Measurements from ENCODE around the gene LBHD2. TPM values are rescaled to one million over a fixed set of nuclear protein-coding genes. Genes with fewer than 3 reads are reported as not detected.
A peak's percentile ranks its signal among the peaks of the same experiment; 100 is the strongest.

LBHD2 gene
- total RNA-seq, 1 donor from 2014 or later, result not detected

DNA sequence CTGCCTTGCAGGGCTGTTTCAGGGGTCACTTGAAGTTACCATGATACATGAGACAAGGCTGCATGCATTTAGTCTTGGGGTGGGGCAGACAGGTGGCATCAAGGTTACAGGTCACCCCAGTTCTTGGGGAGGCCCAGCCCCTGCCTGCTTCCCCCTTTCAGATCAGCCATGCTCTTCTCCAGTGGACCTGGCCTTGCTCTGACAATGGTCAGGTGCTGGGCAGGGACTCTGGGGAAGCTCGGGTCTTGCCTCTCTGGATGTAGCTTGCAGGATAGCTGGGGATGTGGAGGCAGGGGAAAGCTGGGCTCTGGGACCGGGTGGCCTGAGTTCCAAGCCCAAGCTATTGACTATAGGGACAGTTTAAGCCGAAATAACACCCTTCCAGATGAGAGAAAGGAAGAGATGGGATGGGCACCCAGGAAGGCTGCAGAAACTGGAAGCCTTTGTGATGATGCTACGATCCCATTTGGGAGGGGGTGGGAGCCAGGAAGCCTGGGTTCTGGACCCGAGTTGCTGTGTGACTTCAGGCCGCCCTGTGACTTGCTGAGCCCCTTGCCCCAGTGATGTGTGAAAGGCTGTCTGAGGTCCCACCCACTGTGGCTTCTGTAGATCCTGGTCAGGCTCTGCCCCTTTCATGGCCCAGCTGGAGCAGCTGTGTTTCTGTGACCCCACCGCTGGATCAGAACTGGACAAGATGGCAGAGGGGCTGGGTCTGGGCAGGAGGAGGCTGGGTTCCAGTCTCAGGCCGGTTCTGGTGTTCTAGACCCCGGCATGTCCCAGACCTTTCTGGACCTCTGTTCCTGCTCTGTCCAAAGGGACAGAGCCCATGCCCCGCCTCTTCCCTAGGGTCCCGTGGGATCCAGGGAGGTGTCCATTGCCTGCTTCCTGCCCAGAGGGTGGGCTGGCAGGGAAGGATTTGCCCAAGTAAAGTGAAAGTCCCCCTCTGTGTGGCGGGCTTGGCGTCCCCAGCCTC, 41.4 kb downstream of the LBHD2 start:
- DNase-seq (ENCODE audit: low read depth), result no peak
- Histone ChIP-seq H3K27me3 (ENCODE audit: insufficient read depth, low read length) (no peaks in the 10 kb centered on the region), H3K4me3 (ENCODE audit: insufficient read depth, low read depth, low read length) (no peak overlapping the region), H3K9me3 (ENCODE audit: insufficient read depth, low read depth, low read length) (no peaks in the 10 kb centered on the region), H3K36me3 (ENCODE audit: insufficient read depth, low read length) (no peaks in the 10 kb centered on the region), H3K4me1 (ENCODE audit: insufficient read depth, low read length) (peaks cover 29% of the 10 kb centered on the region), H4K20me1 (ENCODE audit: insufficient read depth, low read length) (peaks cover 61% of the 10 kb centered on the region), H3K79me2 (ENCODE audit: insufficient read depth, low read length) (no peaks in the 10 kb centered on the region), H3K9ac (ENCODE audit: low read length) (no peak overlapping the region), H3K27ac (ENCODE audit: low read depth, low read length) (no peak overlapping the region), H3K4me2 (ENCODE audit: low read length) (peak overlapping the region; percentile 80), H2AFZ (ENCODE audit: low read depth, low read length) (no peak overlapping the region)
- no peak overlapping the region for H3K4me3 Mint-ChIP-seq (ENCODE audit: unreplicated experiment)
- FAIRE-seq, result no peak
- peaks cover 19% of the 10 kb centered on the region for H3K4me1 Mint-ChIP-seq (ENCODE audit: low read depth, unreplicated experiment)
- TF ChIP-seq, protein P1, sequence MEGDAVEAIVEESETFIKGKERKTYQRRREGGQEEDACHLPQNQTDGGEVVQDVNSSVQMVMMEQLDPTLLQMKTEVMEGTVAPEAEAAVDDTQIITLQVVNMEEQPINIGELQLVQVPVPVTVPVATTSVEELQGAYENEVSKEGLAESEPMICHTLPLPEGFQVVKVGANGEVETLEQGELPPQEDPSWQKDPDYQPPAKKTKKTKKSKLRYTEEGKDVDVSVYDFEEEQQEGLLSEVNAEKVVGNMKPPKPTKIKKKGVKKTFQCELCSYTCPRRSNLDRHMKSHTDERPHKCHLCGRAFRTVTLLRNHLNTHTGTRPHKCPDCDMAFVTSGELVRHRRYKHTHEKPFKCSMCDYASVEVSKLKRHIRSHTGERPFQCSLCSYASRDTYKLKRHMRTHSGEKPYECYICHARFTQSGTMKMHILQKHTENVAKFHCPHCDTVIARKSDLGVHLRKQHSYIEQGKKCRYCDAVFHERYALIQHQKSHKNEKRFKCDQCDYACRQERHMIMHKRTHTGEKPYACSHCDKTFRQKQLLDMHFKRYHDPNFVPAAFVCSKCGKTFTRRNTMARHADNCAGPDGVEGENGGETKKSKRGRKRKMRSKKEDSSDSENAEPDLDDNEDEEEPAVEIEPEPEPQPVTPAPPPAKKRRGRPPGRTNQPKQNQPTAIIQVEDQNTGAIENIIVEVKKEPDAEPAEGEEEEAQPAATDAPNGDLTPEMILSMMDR (IDR thresholded peaks at IDR 0.05; ENCODE audit: insufficient read depth, low read depth, low read length), result no peak
- no peak for TF ChIP-seq EZH2 (IDR thresholded peaks at IDR 0.05; ENCODE audit: insufficient read depth, low read length)
- H3K27me3 Mint-ChIP-seq (ENCODE audit: low read depth, unreplicated experiment), result peaks cover 22% of the 10 kb centered on the region
- no peak overlapping the region for H3K27ac Mint-ChIP-seq (ENCODE audit: unreplicated experiment)
- H3K9me3 Mint-ChIP-seq (ENCODE audit: unreplicated experiment), result no peaks in the 10 kb centered on the region
- H3K36me3 Mint-ChIP-seq (ENCODE audit: low read depth, unreplicated experiment), result peaks cover 5% of the 10 kb centered on the region

DNA sequence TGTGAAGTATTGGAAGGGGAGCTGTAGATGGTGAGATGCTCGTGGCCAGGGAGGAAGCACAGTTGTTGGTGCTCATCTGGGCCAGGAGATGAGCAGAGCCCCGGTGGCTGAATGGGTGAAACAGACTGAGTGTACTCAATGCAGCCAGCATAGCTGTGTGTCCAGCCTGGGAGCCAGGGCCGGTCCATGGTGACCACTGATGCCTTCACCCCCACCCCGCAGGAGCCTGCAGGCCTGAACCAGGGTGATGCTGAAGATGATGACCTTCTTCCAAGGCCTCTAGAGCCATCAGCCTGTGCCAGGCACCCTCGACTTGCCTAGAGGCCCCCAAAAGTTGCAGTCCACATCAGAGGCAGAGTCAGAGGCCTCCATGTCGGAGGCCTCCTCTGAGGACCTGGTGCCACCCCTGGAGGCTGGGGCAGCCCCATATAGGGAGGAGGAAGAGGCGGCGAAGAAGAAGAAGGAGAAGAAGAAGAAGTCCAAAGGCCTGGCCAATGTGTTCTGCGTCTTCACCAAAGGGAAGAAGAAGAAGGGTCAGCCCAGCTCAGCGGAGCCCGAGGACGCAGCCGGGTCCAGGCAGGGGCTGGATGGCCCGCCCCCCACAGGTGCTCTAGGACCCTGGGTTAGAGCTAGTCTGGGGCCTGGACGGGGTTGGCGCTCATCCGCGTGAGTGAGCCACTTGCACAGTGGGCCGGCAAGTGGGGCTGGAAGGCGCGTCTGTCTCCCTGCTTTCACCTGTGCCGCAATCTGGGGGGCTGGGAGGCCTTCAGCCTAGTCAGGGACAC, 42.3 kb downstream of the LBHD2 start:
- Histone ChIP-seq H3K4me1 (ENCODE audit: insufficient read depth, low read length) (peaks cover 38% of the 10 kb centered on the region), H3K36me3 (ENCODE audit: insufficient read depth, low read length) (no peaks in the 10 kb centered on the region), H2AFZ (ENCODE audit: low read depth, low read length) (no peak overlapping the region), H3K79me2 (ENCODE audit: insufficient read depth, low read length) (no peaks in the 10 kb centered on the region), H3K27ac (ENCODE audit: low read depth, low read length) (no peak overlapping the region), H3K27me3 (ENCODE audit: insufficient read depth, low read length) (no peaks in the 10 kb centered on the region), H4K20me1 (ENCODE audit: insufficient read depth, low read length) (peaks cover 65% of the 10 kb centered on the region), H3K9me3 (ENCODE audit: insufficient read depth, low read depth, low read length) (no peaks in the 10 kb centered on the region), H3K4me2 (ENCODE audit: low read length) (peak overlapping the region; percentile 78), H3K4me3 (ENCODE audit: insufficient read depth, low read depth, low read length) (peak overlapping the region; percentile 10), H3K9ac (ENCODE audit: low read length) (no peak overlapping the region)
- Mint-ChIP-seq H3K4me1 (ENCODE audit: low read depth, unreplicated experiment) (peaks cover 19% of the 10 kb centered on the region), H3K27me3 (ENCODE audit: low read depth, unreplicated experiment) (peaks cover 27% of the 10 kb centered on the region), H3K9me3 (ENCODE audit: unreplicated experiment) (no peaks in the 10 kb centered on the region), H3K27ac (ENCODE audit: unreplicated experiment) (no peak overlapping the region), H3K36me3 (ENCODE audit: low read depth, unreplicated experiment) (peaks cover 9% of the 10 kb centered on the region), H3K4me3 (ENCODE audit: unreplicated experiment) (peak overlapping the region; percentile 67)
- TF ChIP-seq, protein P1 (IDR thresholded peaks at IDR 0.05; ENCODE audit: insufficient read depth, low read depth, low read length), result no peak
- TF ChIP-seq EZH2 (IDR thresholded peaks at IDR 0.05; ENCODE audit: insufficient read depth, low read length), result no peak
- no peak for FAIRE-seq
- DNase-seq (ENCODE audit: low read depth), result no peak

Data from astrocyte (in vitro differentiated cells and primary cell).